HCT116 (cell line): Measurements from ENCODE around the gene WWOX.

Experiments
- CEBPB ChIP-seq: IDR thresholded peaks from 2 replicates; pipeline ENCODE4 v1.6.1; 2012; ENCODE audit warnings: low read depth
- ELF1 ChIP-seq: IDR thresholded peaks from 2 replicates; pipeline ENCODE4 v1.6.1; 2012; ENCODE audit warnings: low read depth, borderline replicate concordance
- EZH2 ChIP-seq: fragments of 200-600 bp; sonication (generic); IDR thresholded peaks from 2 replicates; pipeline ENCODE4 v1.6.1; 2017; ENCODE audit warnings: antibody characterized with exemption, mixed run types
- EZH2phosphoT487 ChIP-seq: fragments of 200-600 bp; IDR thresholded peaks from 2 replicates; pipeline ENCODE4 v1.6.1; 2018; ENCODE audit warnings: antibody characterized with exemption, borderline replicate concordance
- JUND ChIP-seq: IDR thresholded peaks from 2 replicates; pipeline ENCODE4 v1.6.1; 2012
- POLR2A ChIP-seq: IDR thresholded peaks from 2 replicates; pipeline ENCODE4 v1.7.0; 2011; ENCODE audit warnings: borderline replicate concordance; ENCODE audit not compliant: insufficient read depth, insufficient read length; ENCODE audit errors: extremely low read depth
- RAD21 ChIP-seq: IDR thresholded peaks from 2 replicates; pipeline ENCODE4 v1.6.1; 2012; ENCODE audit warnings: low read depth, mild to moderate bottlenecking
- REST ChIP-seq: IDR thresholded peaks from 2 replicates; pipeline ENCODE4 v1.6.1; 2012; ENCODE audit warnings: low read depth
- ZNF274 ChIP-seq: fragments of 200-500 bp; sonication (Bioruptor generic); IDR thresholded peaks from 2 replicates; pipeline ENCODE4 v1.6.1; 2014; ENCODE audit warnings: mild to moderate bottlenecking, low read depth, low read length, inconsistent platforms
- TF ChIP-seq, protein P1 (sequence below), 3 experiments: fragments of 200-600 bp in 1 of 3; sonication (generic) in 1 of 3; IDR thresholded peaks in 2 of 3; conservative IDR thresholded peaks in 1 of 3; 2 replicates each; pipeline ENCODE4 v1.5.1; 2012 to 2017; ENCODE audit warnings: low read depth in 2 of 3, low read length in 2 of 3, antibody characterized with exemption in 1 of 3, borderline replicate concordance in 1 of 3, control low read depth in 1 of 3, mild to moderate bottlenecking in 1 of 3, mixed read lengths in 1 of 3, mixed run types in 1 of 3, moderate library complexity in 1 of 3; ENCODE audit not compliant: insufficient read depth in 1 of 3

- TF ChIP-seq POLR2A (no peak), EZH2 (no peak), JUND (no peak), REST (no peak), RAD21 (no peak), CEBPB (no peak), ZNF274 (no peak), ELF1 (no peak), EZH2phosphoT487 (no peak)
- TF ChIP-seq, protein P1, sequence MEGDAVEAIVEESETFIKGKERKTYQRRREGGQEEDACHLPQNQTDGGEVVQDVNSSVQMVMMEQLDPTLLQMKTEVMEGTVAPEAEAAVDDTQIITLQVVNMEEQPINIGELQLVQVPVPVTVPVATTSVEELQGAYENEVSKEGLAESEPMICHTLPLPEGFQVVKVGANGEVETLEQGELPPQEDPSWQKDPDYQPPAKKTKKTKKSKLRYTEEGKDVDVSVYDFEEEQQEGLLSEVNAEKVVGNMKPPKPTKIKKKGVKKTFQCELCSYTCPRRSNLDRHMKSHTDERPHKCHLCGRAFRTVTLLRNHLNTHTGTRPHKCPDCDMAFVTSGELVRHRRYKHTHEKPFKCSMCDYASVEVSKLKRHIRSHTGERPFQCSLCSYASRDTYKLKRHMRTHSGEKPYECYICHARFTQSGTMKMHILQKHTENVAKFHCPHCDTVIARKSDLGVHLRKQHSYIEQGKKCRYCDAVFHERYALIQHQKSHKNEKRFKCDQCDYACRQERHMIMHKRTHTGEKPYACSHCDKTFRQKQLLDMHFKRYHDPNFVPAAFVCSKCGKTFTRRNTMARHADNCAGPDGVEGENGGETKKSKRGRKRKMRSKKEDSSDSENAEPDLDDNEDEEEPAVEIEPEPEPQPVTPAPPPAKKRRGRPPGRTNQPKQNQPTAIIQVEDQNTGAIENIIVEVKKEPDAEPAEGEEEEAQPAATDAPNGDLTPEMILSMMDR (IDR thresholded peaks at IDR 0.05 in 2 of 3, conservative IDR thresholded peaks at IDR 0.05 in 1 of 3; ENCODE audit: borderline replicate concordance in 1 of 3, insufficient read depth in 1 of 3, low read depth in 2 of 3, low read length in 2 of 3), result no peak
These were observed 185.5 kb downstream of the WWOX start for GRCh38 chr16:78284957-78285434.
